Right lobe of liver (tissue), 6 donors: Measurements from ENCODE around the gene YWHAB. TPM values are rescaled to one million over a fixed set of nuclear protein-coding genes. Genes with fewer than 3 reads are reported as not detected.

Experiments used
- ATAC-seq, 4 donors: fragments of 200-7000 bp; cut with Tn5 transposase; one replicate each; pipeline ENCODE4 v1.9.1; 2020; ENCODE audit warnings: mild to moderate bottlenecking in 4 of 4, moderate library complexity in 4 of 4
- DNase-seq, 3 donors: peaks; one replicate each; pipeline ENCODE4 v3.0.0-alpha.2; 2020
- H3K27ac ChIP-seq, 3 donors: fragments of 200-600 bp; one replicate each; pipeline ENCODE4 v1.8.0; 2022
- H3K27me3 ChIP-seq, 2 donors: fragments of 200-600 bp; one replicate each; pipeline ENCODE4 v1.8.0; 2022
- H3K36me3 ChIP-seq, 4 donors: fragments of 200-600 bp; sonication (generic) in 1 of 4; one replicate each; pipeline versions ENCODE4 v1.5.1 to v1.8.0; 2017 to 2022; ENCODE audit warnings: control low read depth in 1 of 4
- H3K4me1 ChIP-seq, 4 donors: fragments of 200-600 bp; sonication (generic) in 1 of 4; one replicate each; pipeline versions ENCODE4 v1.5.1 to v1.8.0; 2017 to 2022; ENCODE audit warnings: control low read depth in 1 of 4
- H3K4me3 ChIP-seq, 3 donors: fragments of 200-600 bp; one replicate each; pipeline ENCODE4 v1.8.0; 2022
- H3K9me3 ChIP-seq, 4 donors: fragments of 200-600 bp; sonication (generic) in 1 of 4; one replicate each; pipeline versions ENCODE4 v1.5.1 to v1.8.0; 2017 to 2022; ENCODE audit warnings: control low read depth in 1 of 4
- CTCF ChIP-seq, 4 donors: fragments of 200-600 bp in 3 of 4; fragments of 450-650 bp in 1 of 4; IDR thresholded peaks; one replicate each; pipeline versions ENCODE4 v1.5.1 to v1.8.0; 2016 to 2022; ENCODE audit warnings: antibody characterized with exemption in 4 of 4, mild to moderate bottlenecking in 2 of 4
- POLR2A ChIP-seq: fragments of 450-650 bp; IDR thresholded peaks from one replicate; pipeline ENCODE4 v1.6.1; 2017; ENCODE audit warnings: antibody characterized with exemption, mild to moderate bottlenecking
- WGBS: methylation state at CpG from one replicate; pipeline ENCODE4 v1.1.6; 2018; ENCODE audit warnings: low coverage, low lambda C conversion rate; ENCODE audit not compliant: insufficient coverage; ENCODE audit errors: missing lambda C conversion rate; 5-methylcytosine and 5-hydroxymethylcytosine counted together
- intact Hi-C, 2 donors: fragments of 100-400 bp; cut with DNase I; formaldehyde crosslinking; loops; one replicate each; pipeline versions ENCODE4 v1.11.2 to v1.14.1; 2022
- total RNA-seq, 6 experiments: library from RNA; depleted of rRNA in 2 of 6; stranded (reverse); fragments of >200 nt in 2 of 6; fragmentation: NEBNext Ultra II Directional in 3 of 6; extraction: Animal tissue kit (Norgen Biotek cat#: 25700) in 3 of 6; gene quantifications; one replicate each; pipeline versions ENCODE4 v1.1.0 to v1.2.4, GENCODE V29; 2016 to 2023
- donor health status: DM: no; HTN: yes; CAD: no.
- donor health status: DM: no; HTN: no; CAD: no.
- donor health status: DM: no; HTN: no; CAD: no.
- donor health status: DM: no; HTN: yes; CAD: no.
- donor health status: DM: no; HTN: yes; CAD: no.

The YWHAB gene
- total RNA-seq, 6 experiments from 2014 or later: 48.7 to 71.1 (median 54.5) TPM

- Histone ChIP-seq H3K4me3 (no peak overlapping the region), H3K27me3 (no peaks in the 10 kb centered on the region), H3K9me3 (no peaks in the 10 kb centered on the region), H3K4me1 (no peaks in the 10 kb centered on the region), H3K27ac (no peak overlapping the region), H3K36me3 (no peaks in the 10 kb centered on the region)
- TF ChIP-seq CTCF (IDR thresholded peaks at IDR 0.05): no peak
- no peak for TF ChIP-seq POLR2A
- no peak for ATAC-seq
- WGBS: 48% methylated on average over 3 of the region's 3 CpGs
- intact Hi-C loops: no loop called here
- DNase-seq: no peak
These were observed 34.0 kb upstream of the YWHAB start for GRCh38 chr20:44851545-44851944.

- Histone ChIP-seq H3K4me1 (no peaks in the 10 kb centered on the region), H3K4me3 (no peak overlapping the region), H3K27me3 (no peaks in the 10 kb centered on the region), H3K9me3 (no peaks in the 10 kb centered on the region), H3K36me3 (no peaks in the 10 kb centered on the region), H3K27ac (no peak overlapping the region)
- 53% methylated on average over 2 of the region's 2 CpGs for WGBS
- ATAC-seq (no peak), DNase-seq (no peak)
- intact Hi-C loops: no loop called here
- TF ChIP-seq CTCF (IDR thresholded peaks at IDR 0.05) (no peak), POLR2A (no peak)
These were observed 29.1 kb upstream of the YWHAB start for GRCh38 chr20:44856442-44856841.

- DNase-seq (no peak), ATAC-seq (no peak)
- 94% methylated on average over 5 of the region's 6 CpGs for WGBS
- Histone ChIP-seq H3K4me3 (no peak overlapping the region), H3K9me3 (no peaks in the 10 kb centered on the region), H3K4me1 (no peaks in the 10 kb centered on the region), H3K27me3 (no peaks in the 10 kb centered on the region), H3K27ac (no peak overlapping the region), H3K36me3 (no peaks in the 10 kb centered on the region)
- TF ChIP-seq CTCF (IDR thresholded peaks at IDR 0.05): no peak
- TF ChIP-seq POLR2A: no peak
- intact Hi-C loops: no loop called here
These were observed 28.6 kb upstream of the YWHAB start for GRCh38 chr20:44856856-44857448.

- no peak for ATAC-seq
These were observed 26.7 kb upstream of the YWHAB start for GRCh38 chr20:44858606-44859360.

More at GRCh38 chr20:44858606-44859360, 26.7 kb upstream of the YWHAB start:
- Histone ChIP-seq H3K9me3 (no peaks in the 10 kb centered on the region), H3K27ac (no peak overlapping the region), H3K4me1 (no peaks in the 10 kb centered on the region), H3K36me3 (no peaks in the 10 kb centered on the region), H3K4me3 (no peak overlapping the region), H3K27me3 (no peaks in the 10 kb centered on the region)
- no peak for DNase-seq
- intact Hi-C loops: no loop called here
- no peak for TF ChIP-seq POLR2A
- TF ChIP-seq CTCF (IDR thresholded peaks at IDR 0.05): no peak
